ENCODE data around the gene UTP3.
A peak's percentile ranks its signal among the peaks of the same experiment; 100 is the strongest.
"Not testable (repeated sequence)": the region's sequence is repeated elsewhere in the genome, so short reads cannot be mapped to it uniquely, and the experiment has no call there.

Gene UTP3

GRCh38 chr4:70687821-70688794, at the start of gene UTP3:
Gene UTP3, plus strand, starts transcription at chr4:70688532. Its CDS starts 146 bp downstream, at chr4:70688678.
- FAIRE-seq: peak; percentile 95

GRCh38 chr4:70640192-70640591, 48.1 kb upstream of the UTP3 start:
- FAIRE-seq: no peak

GRCh38 chr4:70650741-70651140, 37.6 kb upstream of the UTP3 start:
- FAIRE-seq: not testable (repeated sequence)

- peak; percentile 97 for FAIRE-seq
Measured at GRCh38 chr4:70651864-70652506, 36.3 kb upstream of the UTP3 start.

GRCh38 chr4:70654605-70655011, 33.7 kb upstream of the UTP3 start:
- no peak for FAIRE-seq

- no peak for FAIRE-seq
Measured at GRCh38 chr4:70657326-70657725, 31.0 kb upstream of the UTP3 start.

GRCh38 chr4:70658418-70658817, 29.9 kb upstream of the UTP3 start:
- no peak for FAIRE-seq

- no peak for FAIRE-seq
Measured at GRCh38 chr4:70660106-70660505, 28.2 kb upstream of the UTP3 start.

- not testable (repeated sequence) for FAIRE-seq
Measured at GRCh38 chr4:70661309-70661922, 26.9 kb upstream of the UTP3 start.

- no peak for FAIRE-seq
Measured at GRCh38 chr4:70666369-70666768, 22.0 kb upstream of the UTP3 start, which contains the start of gene JCHAIN. Gene JCHAIN, minus strand, starts transcription at chr4:70666508. Its CDS starts 18 bp downstream, at chr4:70666490.

- FAIRE-seq: no peak
Measured at GRCh38 chr4:70667740-70668535, 20.4 kb upstream of the UTP3 start.

GRCh38 chr4:70670332-70671014, 17.9 kb upstream of the UTP3 start:
- FAIRE-seq: no peak

GRCh38 chr4:70671091-70671490, 17.2 kb upstream of the UTP3 start:
- FAIRE-seq: no peak

- FAIRE-seq: no peak
Measured at GRCh38 chr4:70674191-70674590, 14.1 kb upstream of the UTP3 start.

- FAIRE-seq: no peak
Measured at GRCh38 chr4:70674731-70675130, 13.6 kb upstream of the UTP3 start.

GRCh38 chr4:70676554-70677090, 11.7 kb upstream of the UTP3 start:
- no peak for FAIRE-seq

GRCh38 chr4:70678383-70678999, 9.8 kb upstream of the UTP3 start:
- no peak for FAIRE-seq

- no peak for FAIRE-seq
Measured at GRCh38 chr4:70680934-70681333, 7.4 kb upstream of the UTP3 start.

- no peak for FAIRE-seq
Measured at GRCh38 chr4:70681704-70682103, 6.6 kb upstream of the UTP3 start.

GRCh38 chr4:70682142-70682541, 6.2 kb upstream of the UTP3 start:
- FAIRE-seq: not testable (repeated sequence)

- no peak for FAIRE-seq
Measured at GRCh38 chr4:70687392-70687791, 940 bp upstream of the UTP3 start.

Measured in islet of Langerhans (tissue), 1 donor.